ENCODE measurements around the gene DCAF6. TPM values are rescaled to one million over a fixed set of nuclear protein-coding genes. Genes with fewer than 3 reads are reported as not detected.

Gene DCAF6
- total RNA-seq, 1 donor from 2014 or later, result 28.6 TPM

GRCh38 chr1:167924543-167925231 lies 11.8 kb upstream of the DCAF6 start:
- Histone ChIP-seq H2AFZ (replicated peaks) (no peak overlapping the region), H3K9me3 (ENCODE audit: low read depth) (no peaks in the 10 kb centered on the region), H3K9ac (no peak overlapping the region), H3F3A (ENCODE audit: low read depth) (peaks cover 11% of the 10 kb centered on the region), H4K20me1 (ENCODE audit: low read depth) (no peaks in the 10 kb centered on the region), H3K36me3 (no peaks in the 10 kb centered on the region), H3K79me2 (ENCODE audit: low read depth) (peaks cover 10% of the 10 kb centered on the region), H3K4me1 (peaks cover 12% of the 10 kb centered on the region), H3K27me3 (no peaks in the 10 kb centered on the region), H3K4me3 (no peak overlapping the region), H3K4me2 (no peak overlapping the region), H3K27ac (no peak overlapping the region)
- DNase-seq (ENCODE audit: low spot score), result no peak
- Mint-ChIP-seq H3K4me3 (no peak overlapping the region), H3K4me1 (peaks cover 2% of the 10 kb centered on the region), H3K36me3 (no peaks in the 10 kb centered on the region), H3K27ac (no peak overlapping the region), H3K27me3 (ENCODE audit: insufficient read depth, low read depth) (no peaks in the 10 kb centered on the region), H3K9me3 (no peaks in the 10 kb centered on the region)
- TF ChIP-seq, protein P1, sequence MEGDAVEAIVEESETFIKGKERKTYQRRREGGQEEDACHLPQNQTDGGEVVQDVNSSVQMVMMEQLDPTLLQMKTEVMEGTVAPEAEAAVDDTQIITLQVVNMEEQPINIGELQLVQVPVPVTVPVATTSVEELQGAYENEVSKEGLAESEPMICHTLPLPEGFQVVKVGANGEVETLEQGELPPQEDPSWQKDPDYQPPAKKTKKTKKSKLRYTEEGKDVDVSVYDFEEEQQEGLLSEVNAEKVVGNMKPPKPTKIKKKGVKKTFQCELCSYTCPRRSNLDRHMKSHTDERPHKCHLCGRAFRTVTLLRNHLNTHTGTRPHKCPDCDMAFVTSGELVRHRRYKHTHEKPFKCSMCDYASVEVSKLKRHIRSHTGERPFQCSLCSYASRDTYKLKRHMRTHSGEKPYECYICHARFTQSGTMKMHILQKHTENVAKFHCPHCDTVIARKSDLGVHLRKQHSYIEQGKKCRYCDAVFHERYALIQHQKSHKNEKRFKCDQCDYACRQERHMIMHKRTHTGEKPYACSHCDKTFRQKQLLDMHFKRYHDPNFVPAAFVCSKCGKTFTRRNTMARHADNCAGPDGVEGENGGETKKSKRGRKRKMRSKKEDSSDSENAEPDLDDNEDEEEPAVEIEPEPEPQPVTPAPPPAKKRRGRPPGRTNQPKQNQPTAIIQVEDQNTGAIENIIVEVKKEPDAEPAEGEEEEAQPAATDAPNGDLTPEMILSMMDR (IDR thresholded peaks at IDR 0.05), result no peak
- TF ChIP-seq EZH2 (IDR thresholded peaks at IDR 0.05), result no peak
- no peak for TF ChIP-seq EZH2phosphoT487 (IDR thresholded peaks at IDR 0.05)

DNA sequence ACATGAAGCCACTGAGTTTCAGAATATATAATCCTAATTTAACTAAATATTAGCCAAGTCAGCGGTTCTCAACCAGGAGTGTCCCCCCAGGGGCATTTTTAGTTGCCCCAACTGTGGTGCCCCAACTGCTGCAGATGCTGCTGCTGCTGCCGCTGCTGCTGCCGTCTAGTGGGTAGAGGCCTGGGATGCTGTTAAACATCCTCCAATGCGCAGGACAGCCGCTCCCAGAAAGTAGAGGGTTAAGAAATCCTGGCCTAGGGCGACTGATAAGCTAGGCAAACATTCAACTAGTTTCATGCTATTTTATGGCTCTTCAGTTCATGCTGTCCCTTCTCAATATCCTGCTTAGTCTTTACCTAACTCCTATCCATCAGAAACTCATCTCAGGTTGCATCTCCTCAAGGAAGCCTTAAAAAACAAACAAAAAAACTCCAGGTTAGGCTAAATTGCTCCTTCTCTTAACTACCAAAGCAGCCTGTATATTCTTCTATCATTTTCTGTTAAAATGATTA lies 9.9 kb upstream of the DCAF6 start:
- Mint-ChIP-seq H3K27ac (no peak overlapping the region), H3K4me3 (no peak overlapping the region), H3K4me1 (peaks cover 2% of the 10 kb centered on the region), H3K9me3 (no peaks in the 10 kb centered on the region), H3K27me3 (ENCODE audit: insufficient read depth, low read depth) (no peaks in the 10 kb centered on the region), H3K36me3 (no peaks in the 10 kb centered on the region)
- Histone ChIP-seq H3K79me2 (ENCODE audit: low read depth) (peaks cover 16% of the 10 kb centered on the region), H3K27me3 (no peaks in the 10 kb centered on the region), H3K4me1 (peaks cover 12% of the 10 kb centered on the region), H2AFZ (replicated peaks) (no peak overlapping the region), H3K9ac (no peak overlapping the region), H3F3A (ENCODE audit: low read depth) (peaks cover 11% of the 10 kb centered on the region), H4K20me1 (ENCODE audit: low read depth) (no peaks in the 10 kb centered on the region), H3K4me3 (no peak overlapping the region), H3K9me3 (ENCODE audit: low read depth) (no peaks in the 10 kb centered on the region), H3K4me2 (no peak overlapping the region), H3K36me3 (no peaks in the 10 kb centered on the region), H3K27ac (no peak overlapping the region)
- TF ChIP-seq EZH2 (IDR thresholded peaks at IDR 0.05), result no peak
- no peak for TF ChIP-seq EZH2phosphoT487 (IDR thresholded peaks at IDR 0.05)
- TF ChIP-seq, protein P1 (IDR thresholded peaks at IDR 0.05), result no peak
- DNase-seq (ENCODE audit: low spot score), result peak; percentile 18

- no peak for TF ChIP-seq EZH2 (IDR thresholded peaks at IDR 0.05)
- TF ChIP-seq, protein P1 (IDR thresholded peaks at IDR 0.05), result no peak
- no peak for TF ChIP-seq EZH2phosphoT487 (IDR thresholded peaks at IDR 0.05)
- no peaks in the 10 kb centered on the region for H3K36me3 ChIP-seq
- H3K36me3 Mint-ChIP-seq, result no peaks in the 10 kb centered on the region
- no peak overlapping the region for H2AFZ ChIP-seq (replicated peaks)
- H3K4me3 ChIP-seq, result no peak overlapping the region
- H3F3A ChIP-seq (ENCODE audit: low read depth), result peaks cover 11% of the 10 kb centered on the region
- H3K9ac ChIP-seq, result no peak overlapping the region
- H4K20me1 ChIP-seq (ENCODE audit: low read depth), result no peaks in the 10 kb centered on the region
- no peak overlapping the region for H3K27ac Mint-ChIP-seq
- no peak overlapping the region for H3K4me3 Mint-ChIP-seq
- no peaks in the 10 kb centered on the region for H3K27me3 Mint-ChIP-seq (ENCODE audit: insufficient read depth, low read depth)
- peaks cover 21% of the 10 kb centered on the region for H3K79me2 ChIP-seq (ENCODE audit: low read depth)
- H3K4me2 ChIP-seq, result no peak overlapping the region
- no peaks in the 10 kb centered on the region for H3K9me3 ChIP-seq (ENCODE audit: low read depth)
- no peak for DNase-seq (ENCODE audit: low spot score)
- H3K27me3 ChIP-seq, result no peaks in the 10 kb centered on the region
- peaks cover 2% of the 10 kb centered on the region for H3K4me1 Mint-ChIP-seq
- H3K4me1 ChIP-seq, result peaks cover 12% of the 10 kb centered on the region
- H3K9me3 Mint-ChIP-seq, result no peaks in the 10 kb centered on the region
- no peak overlapping the region for H3K27ac ChIP-seq
Measured at GRCh38 chr1:167927046-167927754, 9.3 kb upstream of the DCAF6 start.
